ENCODE results near the gene TRERF1.

The TRERF1 gene

DNA sequence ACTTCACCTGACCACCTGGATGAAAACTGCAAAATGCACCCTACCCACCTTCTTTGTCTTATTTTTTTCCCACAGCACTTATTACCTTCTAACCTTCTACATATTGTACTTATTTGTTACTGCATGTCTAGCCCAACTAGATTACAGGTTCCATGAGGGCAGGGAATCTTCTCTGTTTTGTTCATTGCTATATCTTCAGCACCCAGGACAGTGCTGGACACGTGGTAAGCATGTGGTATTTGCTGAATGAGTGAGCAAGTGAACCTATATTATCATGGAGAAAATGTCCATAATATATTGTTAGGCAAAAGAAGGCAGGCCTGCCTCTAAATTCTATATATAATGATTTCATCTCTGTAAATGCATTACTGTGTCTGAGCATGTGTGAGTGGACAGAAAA, 107.0 kb downstream of the TRERF1 start:
- H3K36me3 Mint-ChIP-seq (ENCODE audit: low read depth), result peaks cover 8% of the 10 kb centered on the region
- TF ChIP-seq, protein P1, sequence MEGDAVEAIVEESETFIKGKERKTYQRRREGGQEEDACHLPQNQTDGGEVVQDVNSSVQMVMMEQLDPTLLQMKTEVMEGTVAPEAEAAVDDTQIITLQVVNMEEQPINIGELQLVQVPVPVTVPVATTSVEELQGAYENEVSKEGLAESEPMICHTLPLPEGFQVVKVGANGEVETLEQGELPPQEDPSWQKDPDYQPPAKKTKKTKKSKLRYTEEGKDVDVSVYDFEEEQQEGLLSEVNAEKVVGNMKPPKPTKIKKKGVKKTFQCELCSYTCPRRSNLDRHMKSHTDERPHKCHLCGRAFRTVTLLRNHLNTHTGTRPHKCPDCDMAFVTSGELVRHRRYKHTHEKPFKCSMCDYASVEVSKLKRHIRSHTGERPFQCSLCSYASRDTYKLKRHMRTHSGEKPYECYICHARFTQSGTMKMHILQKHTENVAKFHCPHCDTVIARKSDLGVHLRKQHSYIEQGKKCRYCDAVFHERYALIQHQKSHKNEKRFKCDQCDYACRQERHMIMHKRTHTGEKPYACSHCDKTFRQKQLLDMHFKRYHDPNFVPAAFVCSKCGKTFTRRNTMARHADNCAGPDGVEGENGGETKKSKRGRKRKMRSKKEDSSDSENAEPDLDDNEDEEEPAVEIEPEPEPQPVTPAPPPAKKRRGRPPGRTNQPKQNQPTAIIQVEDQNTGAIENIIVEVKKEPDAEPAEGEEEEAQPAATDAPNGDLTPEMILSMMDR (IDR thresholded peaks at IDR 0.05; ENCODE audit: unreplicated experiment in 3 of 3), result no peak
- H3K27ac Mint-ChIP-seq, result no peak overlapping the region
- no peak overlapping the region for H3K4me3 Mint-ChIP-seq
- no peaks in the 10 kb centered on the region for H3K4me1 Mint-ChIP-seq
- H3K27me3 Mint-ChIP-seq (ENCODE audit: low read depth), result no peaks in the 10 kb centered on the region
- H3K9me3 Mint-ChIP-seq, result no peaks in the 10 kb centered on the region

DNA sequence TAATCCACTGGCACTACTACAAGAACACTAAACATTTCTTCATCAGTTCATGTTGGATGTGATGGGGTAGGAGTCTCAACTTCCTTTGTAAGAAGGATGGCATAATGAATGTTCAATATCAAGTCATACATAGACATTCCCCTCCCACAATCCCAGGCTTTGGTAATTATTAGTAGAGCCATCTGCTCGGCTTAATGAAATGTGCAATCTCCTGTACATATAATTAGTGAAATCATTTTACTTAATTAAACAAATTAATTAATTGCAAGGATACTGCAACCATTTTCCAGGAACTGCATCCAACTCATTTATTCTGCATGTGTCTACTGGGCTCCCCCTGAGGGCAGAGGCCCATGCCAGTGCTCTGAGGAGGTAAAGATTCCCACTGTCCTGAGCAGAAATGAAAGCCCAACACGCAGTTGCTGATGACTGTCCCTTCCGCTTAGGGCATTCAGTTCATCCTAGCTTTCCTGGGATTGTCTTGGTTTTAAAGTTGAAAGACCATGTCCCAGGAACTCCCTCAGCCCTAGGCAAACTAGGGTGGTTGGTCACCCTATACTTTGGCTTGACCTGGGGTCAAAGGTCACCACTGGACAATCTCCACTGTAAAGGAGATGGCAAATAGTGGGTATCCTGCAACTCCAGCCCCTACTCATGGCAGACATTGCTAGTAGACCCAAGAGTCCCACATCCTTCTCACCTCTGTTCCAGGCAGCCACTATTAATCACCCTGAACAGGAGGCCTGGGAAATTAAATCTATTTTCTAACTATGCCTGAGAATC, 109.8 kb downstream of the TRERF1 start:
- H3K4me3 Mint-ChIP-seq, result no peak overlapping the region
- H3K4me1 Mint-ChIP-seq, result no peaks in the 10 kb centered on the region
- no peaks in the 10 kb centered on the region for H3K9me3 Mint-ChIP-seq
- H3K27ac Mint-ChIP-seq, result no peak overlapping the region
- peaks cover 3% of the 10 kb centered on the region for H3K27me3 Mint-ChIP-seq (ENCODE audit: low read depth)
- peaks cover 8% of the 10 kb centered on the region for H3K36me3 Mint-ChIP-seq (ENCODE audit: low read depth)
- TF ChIP-seq, protein P1 (IDR thresholded peaks at IDR 0.05; ENCODE audit: unreplicated experiment in 3 of 3), result no peak

DNA sequence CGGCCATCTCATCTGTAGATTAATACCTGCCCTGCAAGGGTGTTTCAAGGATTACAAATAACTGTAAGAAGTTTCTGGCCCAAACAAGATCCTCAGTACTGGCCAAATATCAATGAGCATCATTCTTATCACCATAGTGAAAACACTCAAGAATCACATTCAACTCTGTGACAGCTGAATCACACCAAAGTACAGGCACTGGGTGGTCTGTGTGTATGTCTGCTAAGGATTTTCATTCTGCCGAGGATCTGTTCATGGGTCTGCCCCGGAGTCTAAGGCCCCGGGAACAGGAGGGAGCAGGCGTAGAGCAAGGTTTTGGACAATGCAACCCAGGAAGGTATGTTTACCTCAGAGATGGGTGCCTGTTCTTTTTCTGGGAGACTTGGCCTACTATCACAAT, 110.5 kb downstream of the TRERF1 start:
- Mint-ChIP-seq H3K27ac (no peak overlapping the region), H3K4me1 (no peaks in the 10 kb centered on the region), H3K27me3 (ENCODE audit: low read depth) (peaks cover 3% of the 10 kb centered on the region), H3K4me3 (no peak overlapping the region), H3K36me3 (ENCODE audit: low read depth) (peaks cover 8% of the 10 kb centered on the region), H3K9me3 (no peaks in the 10 kb centered on the region)
- TF ChIP-seq, protein P1 (IDR thresholded peaks at IDR 0.05; ENCODE audit: unreplicated experiment in 3 of 3), result no peak

GRCh38 chr6:42340511-42340910, 111.2 kb downstream of the TRERF1 start:
- H3K27me3 Mint-ChIP-seq (ENCODE audit: low read depth), result peaks cover 3% of the 10 kb centered on the region
- no peaks in the 10 kb centered on the region for H3K4me1 Mint-ChIP-seq
- H3K27ac Mint-ChIP-seq, result no peak overlapping the region
- no peaks in the 10 kb centered on the region for H3K9me3 Mint-ChIP-seq
- TF ChIP-seq, protein P1 (IDR thresholded peaks at IDR 0.05; ENCODE audit: unreplicated experiment in 3 of 3), result no peak
- peaks cover 5% of the 10 kb centered on the region for H3K36me3 Mint-ChIP-seq (ENCODE audit: low read depth)
- no peak overlapping the region for H3K4me3 Mint-ChIP-seq

GRCh38 chr6:42339991-42340401, 111.7 kb downstream of the TRERF1 start:
- TF ChIP-seq, protein P1 (IDR thresholded peaks at IDR 0.05; ENCODE audit: unreplicated experiment in 3 of 3), result no peak
- Mint-ChIP-seq H3K4me3 (no peak overlapping the region), H3K27me3 (ENCODE audit: low read depth) (peaks cover 3% of the 10 kb centered on the region), H3K9me3 (no peaks in the 10 kb centered on the region), H3K36me3 (ENCODE audit: low read depth) (peaks cover 5% of the 10 kb centered on the region), H3K4me1 (no peaks in the 10 kb centered on the region), H3K27ac (no peak overlapping the region)

DNA sequence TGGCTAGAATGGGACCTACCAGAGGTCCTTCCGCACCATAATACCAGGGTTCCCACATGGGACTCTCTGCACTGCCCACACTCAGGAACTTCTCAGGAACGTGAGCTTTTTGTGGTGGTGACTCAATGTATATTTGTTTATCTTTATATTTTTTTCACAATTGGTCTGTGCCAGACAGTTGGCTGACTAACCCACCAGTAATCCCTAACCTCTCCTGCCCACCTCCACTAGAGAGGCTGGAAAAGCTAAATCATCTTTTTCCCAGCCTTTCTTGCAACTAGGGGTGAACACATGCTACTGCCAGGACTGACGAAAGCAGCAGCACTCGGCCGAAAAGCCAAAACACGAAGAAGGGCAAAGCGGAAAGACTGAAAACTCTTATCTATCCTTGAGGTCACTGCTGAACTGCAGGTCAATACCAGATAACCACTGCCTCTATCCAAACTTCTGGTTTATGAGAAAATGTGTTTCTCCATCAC, 112.9 kb downstream of the TRERF1 start:
- Mint-ChIP-seq H3K27ac (peak overlapping the region in 1 of 3 experiments; percentile 19), H3K27me3 (ENCODE audit: low read depth) (peaks cover 3% of the 10 kb centered on the region), H3K9me3 (no peaks in the 10 kb centered on the region), H3K36me3 (ENCODE audit: low read depth) (peaks cover 5% of the 10 kb centered on the region), H3K4me1 (no peaks in the 10 kb centered on the region), H3K4me3 (no peak overlapping the region)
- TF ChIP-seq, protein P1 (IDR thresholded peaks at IDR 0.05; ENCODE audit: unreplicated experiment in 3 of 3), result no peak

Measured in nephron (organoid).